ENCODE measurements around the gene ZNF331.

DNA sequence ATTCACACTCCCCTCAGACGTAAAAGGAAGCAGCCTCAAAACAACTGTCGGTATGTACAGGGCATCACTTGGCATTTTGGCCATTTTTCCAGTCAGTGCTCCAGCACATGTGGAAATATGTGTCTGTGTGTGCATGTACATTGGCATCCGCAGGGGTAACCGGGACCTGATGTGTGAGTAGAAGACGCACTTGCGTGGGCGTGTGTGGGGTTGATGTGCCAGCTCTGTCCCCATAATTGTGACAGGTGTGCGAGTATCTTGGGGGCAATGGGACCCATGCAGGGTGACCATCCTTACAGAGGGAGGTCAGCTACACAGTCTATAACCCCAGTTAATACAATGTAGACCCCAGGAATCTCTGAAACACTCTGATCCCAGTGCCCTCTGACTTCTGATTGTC, 7.3 kb upstream of the ZNF331 start:
- TF ChIP-seq ZNF544 (tag by site-specific recombination; IDR thresholded peaks at IDR 0.05) (no peak), ZNF324 (tag by site-specific recombination; IDR thresholded peaks at IDR 0.05) (no peak), ZNF274 (IDR thresholded peaks at IDR 0.05; ENCODE audit: low read length) (no peak), ZNF274 (tag by site-specific recombination; IDR thresholded peaks at IDR 0.05; ENCODE audit: borderline replicate concordance) (no peak), ZNF239 (tag by site-specific recombination; IDR thresholded peaks at IDR 0.05) (no peak), ZNF501 (tag by site-specific recombination; IDR thresholded peaks at IDR 0.05) (no peak), ZNF302 (tag by site-specific recombination; IDR thresholded peaks at IDR 0.05; ENCODE audit: low read depth) (no peak), ZFP3 (tag by site-specific recombination; IDR thresholded peaks at IDR 0.05; ENCODE audit: low read depth) (no peak), ZNF558 (tag by site-specific recombination; IDR thresholded peaks at IDR 0.05) (no peak)
- TF ChIP-seq, protein P1, sequence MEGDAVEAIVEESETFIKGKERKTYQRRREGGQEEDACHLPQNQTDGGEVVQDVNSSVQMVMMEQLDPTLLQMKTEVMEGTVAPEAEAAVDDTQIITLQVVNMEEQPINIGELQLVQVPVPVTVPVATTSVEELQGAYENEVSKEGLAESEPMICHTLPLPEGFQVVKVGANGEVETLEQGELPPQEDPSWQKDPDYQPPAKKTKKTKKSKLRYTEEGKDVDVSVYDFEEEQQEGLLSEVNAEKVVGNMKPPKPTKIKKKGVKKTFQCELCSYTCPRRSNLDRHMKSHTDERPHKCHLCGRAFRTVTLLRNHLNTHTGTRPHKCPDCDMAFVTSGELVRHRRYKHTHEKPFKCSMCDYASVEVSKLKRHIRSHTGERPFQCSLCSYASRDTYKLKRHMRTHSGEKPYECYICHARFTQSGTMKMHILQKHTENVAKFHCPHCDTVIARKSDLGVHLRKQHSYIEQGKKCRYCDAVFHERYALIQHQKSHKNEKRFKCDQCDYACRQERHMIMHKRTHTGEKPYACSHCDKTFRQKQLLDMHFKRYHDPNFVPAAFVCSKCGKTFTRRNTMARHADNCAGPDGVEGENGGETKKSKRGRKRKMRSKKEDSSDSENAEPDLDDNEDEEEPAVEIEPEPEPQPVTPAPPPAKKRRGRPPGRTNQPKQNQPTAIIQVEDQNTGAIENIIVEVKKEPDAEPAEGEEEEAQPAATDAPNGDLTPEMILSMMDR (tag by site-specific recombination; IDR thresholded peaks at IDR 0.05) = no peak
- TF ChIP-seq, protein P2, sequence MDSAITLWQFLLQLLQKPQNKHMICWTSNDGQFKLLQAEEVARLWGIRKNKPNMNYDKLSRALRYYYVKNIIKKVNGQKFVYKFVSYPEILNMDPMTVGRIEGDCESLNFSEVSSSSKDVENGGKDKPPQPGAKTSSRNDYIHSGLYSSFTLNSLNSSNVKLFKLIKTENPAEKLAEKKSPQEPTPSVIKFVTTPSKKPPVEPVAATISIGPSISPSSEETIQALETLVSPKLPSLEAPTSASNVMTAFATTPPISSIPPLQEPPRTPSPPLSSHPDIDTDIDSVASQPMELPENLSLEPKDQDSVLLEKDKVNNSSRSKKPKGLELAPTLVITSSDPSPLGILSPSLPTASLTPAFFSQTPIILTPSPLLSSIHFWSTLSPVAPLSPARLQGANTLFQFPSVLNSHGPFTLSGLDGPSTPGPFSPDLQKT (IDR thresholded peaks at IDR 0.05; ENCODE audit: borderline replicate concordance, low read depth, low read length) = no peak
- TF ChIP-seq, protein P3, sequence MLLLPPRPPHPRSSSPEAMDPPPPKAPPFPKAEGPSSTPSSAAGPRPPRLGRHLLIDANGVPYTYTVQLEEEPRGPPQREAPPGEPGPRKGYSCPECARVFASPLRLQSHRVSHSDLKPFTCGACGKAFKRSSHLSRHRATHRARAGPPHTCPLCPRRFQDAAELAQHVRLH (tag by site-specific recombination; IDR thresholded peaks at IDR 0.05) = no peak
- TF ChIP-seq, protein P4, sequence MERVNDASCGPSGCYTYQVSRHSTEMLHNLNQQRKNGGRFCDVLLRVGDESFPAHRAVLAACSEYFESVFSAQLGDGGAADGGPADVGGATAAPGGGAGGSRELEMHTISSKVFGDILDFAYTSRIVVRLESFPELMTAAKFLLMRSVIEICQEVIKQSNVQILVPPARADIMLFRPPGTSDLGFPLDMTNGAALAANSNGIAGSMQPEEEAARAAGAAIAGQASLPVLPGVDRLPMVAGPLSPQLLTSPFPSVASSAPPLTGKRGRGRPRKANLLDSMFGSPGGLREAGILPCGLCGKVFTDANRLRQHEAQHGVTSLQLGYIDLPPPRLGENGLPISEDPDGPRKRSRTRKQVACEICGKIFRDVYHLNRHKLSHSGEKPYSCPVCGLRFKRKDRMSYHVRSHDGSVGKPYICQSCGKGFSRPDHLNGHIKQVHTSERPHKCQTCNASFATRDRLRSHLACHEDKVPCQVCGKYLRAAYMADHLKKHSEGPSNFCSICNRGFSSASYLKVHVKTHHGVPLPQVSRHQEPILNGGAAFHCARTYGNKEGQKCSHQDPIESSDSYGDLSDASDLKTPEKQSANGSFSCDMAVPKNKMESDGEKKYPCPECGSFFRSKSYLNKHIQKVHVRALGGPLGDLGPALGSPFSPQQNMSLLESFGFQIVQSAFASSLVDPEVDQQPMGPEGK (tag by site-specific recombination; IDR thresholded peaks at IDR 0.05) = no peak
